Upper lobe of right lung (tissue), 1 donor: ENCODE measurements around the gene TP53I3. TPM values are rescaled to one million over a fixed set of nuclear protein-coding genes. Genes with fewer than 3 reads are reported as not detected.
A peak's percentile ranks its signal among the peaks of the same experiment; 100 is the strongest.
"Not testable (repeated sequence)": the region's sequence is repeated elsewhere in the genome, so short reads cannot be mapped to it uniquely, and the experiment has no call there.

Source experiments
- ATAC-seq: fragments of 200-7000 bp; cut with Tn5 transposase; one replicate; pipeline ENCODE4 v1.9.1; 2020; ENCODE audit warnings: mild to moderate bottlenecking, moderate library complexity
- DNase-seq: peaks from one replicate; pipeline ENCODE4 v3.0.0-alpha.2; 2020
- H3K27ac ChIP-seq: fragments of 200-600 bp; one replicate; pipeline ENCODE4 v1.8.0; 2022
- H3K27me3 ChIP-seq: fragments of 200-600 bp; one replicate; pipeline ENCODE4 v1.8.0; 2022; ENCODE audit warnings: mild to moderate bottlenecking
- H3K36me3 ChIP-seq: fragments of 200-600 bp; one replicate; pipeline ENCODE4 v1.8.0; 2022
- H3K4me1 ChIP-seq: fragments of 200-600 bp; one replicate; pipeline ENCODE4 v1.8.0; 2022
- H3K4me3 ChIP-seq: fragments of 200-600 bp; one replicate; pipeline ENCODE4 v1.8.0; 2022; ENCODE audit warnings: mild to moderate bottlenecking
- H3K9me3 ChIP-seq: fragments of 200-600 bp; one replicate; pipeline ENCODE4 v1.8.0; 2022
- CTCF ChIP-seq: fragments of 200-600 bp; IDR thresholded peaks from one replicate; pipeline ENCODE4 v1.8.0; 2022; ENCODE audit warnings: antibody characterized with exemption
- intact Hi-C: fragments of 100-400 bp; cut with DNase I; formaldehyde crosslinking; loops from one replicate; pipeline ENCODE4 v1.11.0; 2022
- total RNA-seq: library from RNA; stranded (reverse); fragmentation: NEBNext Ultra II Directional; extraction: Animal tissue kit (Norgen Biotek cat#: 25700); gene quantifications from one replicate; pipeline ENCODE4 v1.2.1, GENCODE V29; 2021
- donor health status: DM: no; HTN: yes; CAD: no; lungs with severe emphysema.

The TP53I3 gene
- total RNA-seq, 1 donor from 2014 or later = 44.3 TPM

GRCh38 chr2:24111407-24111901, 26.8 kb upstream of the TP53I3 start:
- Histone ChIP-seq H3K27ac (no peak overlapping the region), H3K9me3 (no peaks in the 10 kb centered on the region), H3K4me1 (no peaks in the 10 kb centered on the region), H3K27me3 (no peaks in the 10 kb centered on the region), H3K4me3 (no peak overlapping the region), H3K36me3 (no peaks in the 10 kb centered on the region)
- no peak for TF ChIP-seq CTCF
- ATAC-seq (peak; percentile 47), DNase-seq (no peak)
- intact Hi-C loops = no loop called here

GRCh38 chr2:24110660-24111303, 26.1 kb upstream of the TP53I3 start:
- H3K4me3 ChIP-seq = no peak overlapping the region
- intact Hi-C loops = no loop called here
- H3K4me1 ChIP-seq = no peaks in the 10 kb centered on the region
- H3K27ac ChIP-seq = no peak overlapping the region
- ATAC-seq = peak; percentile 48
- no peak for TF ChIP-seq CTCF
- no peaks in the 10 kb centered on the region for H3K27me3 ChIP-seq
- no peaks in the 10 kb centered on the region for H3K36me3 ChIP-seq
- DNase-seq = no peak
- no peaks in the 10 kb centered on the region for H3K9me3 ChIP-seq

GRCh38 chr2:24109431-24109830, 24.8 kb upstream of the TP53I3 start:
- H3K36me3 ChIP-seq, H3K4me1 ChIP-seq, intact Hi-C loops, H3K9me3 ChIP-seq, H3K4me3 ChIP-seq, H3K27ac ChIP-seq, DNase-seq, ATAC-seq, H3K27me3 ChIP-seq: not testable (repeated sequence)

- Histone ChIP-seq H3K27ac (no peak overlapping the region), H3K4me3 (no peak overlapping the region), H3K9me3 (no peaks in the 10 kb centered on the region), H3K27me3 (no peaks in the 10 kb centered on the region), H3K36me3 (no peaks in the 10 kb centered on the region), H3K4me1 (no peaks in the 10 kb centered on the region)
- no peak for TF ChIP-seq CTCF
- DNase-seq (no peak), ATAC-seq (no peak)
- intact Hi-C loops = no loop called here
Measured at GRCh38 chr2:24107336-24107735, 22.7 kb upstream of the TP53I3 start.

GRCh38 chr2:24106786-24107185, 22.2 kb upstream of the TP53I3 start:
- no peak for DNase-seq
- H3K27me3 ChIP-seq = no peaks in the 10 kb centered on the region
- no peaks in the 10 kb centered on the region for H3K36me3 ChIP-seq
- no peak overlapping the region for H3K4me3 ChIP-seq
- intact Hi-C loops = no loop called here
- no peak for TF ChIP-seq CTCF
- no peaks in the 10 kb centered on the region for H3K4me1 ChIP-seq
- ATAC-seq = no peak
- H3K27ac ChIP-seq = no peak overlapping the region
- no peaks in the 10 kb centered on the region for H3K9me3 ChIP-seq

GRCh38 chr2:24105816-24106215, 21.2 kb upstream of the TP53I3 start:
- Histone ChIP-seq H3K9me3 (no peaks in the 10 kb centered on the region), H3K4me1 (no peaks in the 10 kb centered on the region), H3K36me3 (no peaks in the 10 kb centered on the region), H3K4me3 (no peak overlapping the region), H3K27me3 (no peaks in the 10 kb centered on the region), H3K27ac (no peak overlapping the region)
- TF ChIP-seq CTCF = no peak
- no peak for DNase-seq
- intact Hi-C loops = no loop called here
- no peak for ATAC-seq
